Neural cell (in vitro differentiated cells): ENCODE data around the gene POLR3B. TPM values are rescaled to one million over a fixed set of nuclear protein-coding genes. Genes with fewer than 3 reads are reported as not detected.

Source experiments
- H2AFZ ChIP-seq: fragments of 200-600, 300-800 bp; sonication (generic), shearing (Covaris generic); 2 replicates; pipeline ENCODE4 v1.6.0; 2014; ENCODE audit warnings: low read depth, mild to moderate bottlenecking, antibody characterized with exemption, low read length, moderate library complexity
- H3F3A ChIP-seq: fragments of 200-600 bp; shearing (Covaris generic); 2 replicates; pipeline ENCODE4 v1.6.1; 2016; ENCODE audit warnings: mild to moderate bottlenecking, moderate library complexity, mixed read lengths, antibody characterized with exemption, low read length; ENCODE audit not compliant: insufficient read depth, poor library complexity, severe bottlenecking
- H3K27ac ChIP-seq: fragments of 200-600, 300-800 bp; sonication (generic), shearing (Covaris generic); 2 replicates; pipeline ENCODE4 v1.5.1; 2014; ENCODE audit warnings: mild to moderate bottlenecking, low read length, moderate library complexity
- H3K27me3 ChIP-seq: fragments of 300-800, 200-600 bp; sonication (generic), shearing (Covaris generic); 2 replicates; pipeline ENCODE4 v1.6.0; 2014; ENCODE audit warnings: mild to moderate bottlenecking, low read depth, low read length, moderate library complexity; ENCODE audit not compliant: insufficient read depth
- H3K36me3 ChIP-seq: fragments of 300-800, 200-600 bp; sonication (generic), shearing (Covaris generic); 2 replicates; pipeline ENCODE4 v1.5.1; 2014; ENCODE audit warnings: mild to moderate bottlenecking, antibody characterized with exemption, low read length, moderate library complexity; ENCODE audit not compliant: insufficient read depth
- H3K4me2 ChIP-seq: fragments of 300-800, 200-600 bp; sonication (generic), shearing (Covaris generic); 2 replicates; pipeline ENCODE4 v1.6.0; 2014; ENCODE audit warnings: mild to moderate bottlenecking, low read length
- H3K4me3 ChIP-seq: fragments of 300-800, 200-600 bp; sonication (generic), shearing (Covaris generic); 2 replicates; pipeline ENCODE4 v1.5.1; 2014; ENCODE audit warnings: mild to moderate bottlenecking, low read length, moderate library complexity
- H3K79me2 ChIP-seq: fragments of 200-600 bp; shearing (Covaris generic); replicated peaks from 2 replicates; pipeline ENCODE4 v1.6.0; 2014; ENCODE audit warnings: mild to moderate bottlenecking, low read length, moderate library complexity; ENCODE audit not compliant: insufficient read depth
- H3K9ac ChIP-seq: fragments of 300-800, 200-600 bp; sonication (generic), shearing (Covaris generic); 2 replicates; pipeline ENCODE4 v1.6.1; 2016; ENCODE audit warnings: mild to moderate bottlenecking, low read length, mixed read lengths
- H3K9me2 ChIP-seq: fragments of 200-600 bp; shearing (Covaris generic); 2 replicates; pipeline ENCODE4 v1.6.1; 2016; ENCODE audit warnings: mild to moderate bottlenecking, low read length, mixed read lengths; ENCODE audit not compliant: insufficient read depth
- H3K9me3 ChIP-seq: fragments of 200-600, 300-800 bp; sonication (generic), shearing (Covaris generic); 2 replicates; pipeline ENCODE4 v1.6.1; 2016; ENCODE audit warnings: mild to moderate bottlenecking, mixed run types, low read length, moderate library complexity, mixed read lengths
- H4K20me1 ChIP-seq: fragments of 200-600 bp; shearing (Covaris generic); 2 replicates; pipeline ENCODE4 v1.6.1; 2016; ENCODE audit warnings: mild to moderate bottlenecking, mixed run types; ENCODE audit not compliant: insufficient read depth
- CTCF ChIP-seq: fragments of 450-650 bp; IDR thresholded peaks from 2 replicates; pipeline ENCODE4 v1.5.1; 2014; ENCODE audit warnings: antibody characterized with exemption, mild to moderate bottlenecking, moderate library complexity; ENCODE audit not compliant: poor library complexity, severe bottlenecking
- EP300 ChIP-seq: fragments of 450-650 bp; conservative IDR thresholded peaks from 2 replicates; pipeline ENCODE4 v1.6.1; 2014; ENCODE audit warnings: antibody characterized with exemption, mild to moderate bottlenecking, moderate library complexity; ENCODE audit not compliant: poor library complexity, severe bottlenecking
- EZH2 ChIP-seq: fragments of 200-600, 300-800 bp; shearing (Covaris generic), sonication (generic); IDR thresholded peaks from 2 replicates; pipeline ENCODE4 v1.6.1; 2014; ENCODE audit warnings: antibody characterized with exemption, low read length, borderline replicate concordance, mild to moderate bottlenecking; ENCODE audit not compliant: insufficient read depth, poor library complexity, severe bottlenecking
- MXI1 ChIP-seq: fragments of 450-650 bp; conservative IDR thresholded peaks from 2 replicates; pipeline ENCODE4 v1.6.1; 2014; ENCODE audit warnings: antibody characterized with exemption, mild to moderate bottlenecking; ENCODE audit not compliant: poor library complexity, severe bottlenecking
- POLR2AphosphoS5 ChIP-seq: IDR thresholded peaks from 2 replicates; pipeline ENCODE4 v1.6.1; 2012
- RAD21 ChIP-seq: fragments of 450-650 bp; conservative IDR thresholded peaks from 2 replicates; pipeline ENCODE4 v1.6.1; 2014; ENCODE audit warnings: antibody characterized with exemption, mild to moderate bottlenecking, moderate library complexity
- REST ChIP-seq: IDR thresholded peaks from 2 replicates; pipeline ENCODE4 v1.6.1; 2012; ENCODE audit warnings: borderline replicate concordance
- SMC3 ChIP-seq: fragments of 450-650 bp; conservative IDR thresholded peaks from 2 replicates; pipeline ENCODE4 v1.6.1; 2014; ENCODE audit warnings: antibody characterized with exemption, mild to moderate bottlenecking, moderate library complexity; ENCODE audit not compliant: poor library complexity
- TAF1 ChIP-seq: IDR thresholded peaks from 2 replicates; pipeline ENCODE4 v1.6.1; 2012; ENCODE audit warnings: low read depth
- polyA plus RNA-seq: library from polyadenylated mRNA; depleted of rRNA; stranded (reverse); fragments of >200 nt; gene quantifications from 2 replicates; pipeline ENCODE4 v1.2.3, GENCODE V29; 2014

The POLR3B gene
- polyA plus RNA-seq, 1 donor from 2014 or later, result 4.3 TPM

- Histone ChIP-seq H3K27ac (no peak overlapping the region), H4K20me1 (no peaks in the 10 kb centered on the region), H3K4me2 (no peak overlapping the region), H3K79me2 (no peaks in the 10 kb centered on the region), H3K36me3 (no peaks in the 10 kb centered on the region), H2AFZ (no peak overlapping the region), H3F3A (no peaks in the 10 kb centered on the region), H3K9me3 (no peaks in the 10 kb centered on the region), H3K27me3 (no peaks in the 10 kb centered on the region), H3K4me3 (no peak overlapping the region), H3K9me2 (no peaks in the 10 kb centered on the region), H3K9ac (no peak overlapping the region)
- no peak for TF ChIP-seq EP300
- no peak for TF ChIP-seq SMC3
- TF ChIP-seq TAF1, result no peak
Observed at GRCh38 chr12:106348411-106348810, 9.1 kb upstream of the POLR3B start.

- H3F3A ChIP-seq, result no peaks in the 10 kb centered on the region
Observed at GRCh38 chr12:106353175-106353574, 4.4 kb upstream of the POLR3B start.

GRCh38 chr12:106358396-106359241 is 1.1 kb downstream of the POLR3B start:
- H3K4me3 ChIP-seq, result peak overlapping the region; percentile 76
- H3K9me3 ChIP-seq, result no peaks in the 10 kb centered on the region
- no peaks in the 10 kb centered on the region for H3K27me3 ChIP-seq
- H3K9ac ChIP-seq, result peak overlapping the region; percentile 96
- no peaks in the 10 kb centered on the region for H3F3A ChIP-seq
- TF ChIP-seq EZH2 (no peak), CTCF (no peak), SMC3 (no peak), POLR2AphosphoS5 (no peak), EP300 (no peak), TAF1 (no peak), RAD21 (no peak), MXI1 (no peak), REST (no peak)
- H3K36me3 ChIP-seq, result no peaks in the 10 kb centered on the region
- H3K79me2 ChIP-seq, result no peaks in the 10 kb centered on the region
- H3K4me2 ChIP-seq, result peak overlapping the region; percentile 79
- H2AFZ ChIP-seq, result peak overlapping the region; percentile 75
- no peaks in the 10 kb centered on the region for H3K9me2 ChIP-seq
- H4K20me1 ChIP-seq, result no peaks in the 10 kb centered on the region
- peak overlapping the region; percentile 93 for H3K27ac ChIP-seq

More at GRCh38 chr12:106353175-106353574, 4.4 kb upstream of the POLR3B start:
- no peak for TF ChIP-seq RAD21
- TF ChIP-seq POLR2AphosphoS5, result no peak
- no peak for TF ChIP-seq EZH2
- no peaks in the 10 kb centered on the region for H3K9me3 ChIP-seq
- no peak overlapping the region for H3K27ac ChIP-seq
- no peak overlapping the region for H3K4me2 ChIP-seq
- H3K9ac ChIP-seq, result no peak overlapping the region
- no peaks in the 10 kb centered on the region for H3K9me2 ChIP-seq
- H3K27me3 ChIP-seq, result no peaks in the 10 kb centered on the region
- no peak overlapping the region for H3K4me3 ChIP-seq
- H3K79me2 ChIP-seq, result no peaks in the 10 kb centered on the region
- H2AFZ ChIP-seq, result no peak overlapping the region
- no peaks in the 10 kb centered on the region for H3K36me3 ChIP-seq
- H4K20me1 ChIP-seq, result no peaks in the 10 kb centered on the region
